NOMO-1 treated with dmso at 0.1 percent for 144 hours (cell line): ENCODE results near the gene SCN1B.
"Not testable (repeated sequence)": the region's sequence is repeated elsewhere in the genome, so short reads cannot be mapped to it uniquely, and the experiment has no call there.

Experiments
- DNase-seq: peaks from one replicate; lab custom pipeline; 2025; ENCODE audit not compliant: unreplicated experiment; lab: John Stamatoyannopoulos, UW

The SCN1B gene

GRCh38 chr19:35015954-35016351, 14.3 kb upstream of the SCN1B start:
- DNase-seq: no peak

- no peak for DNase-seq
These were observed 12.8 kb upstream of the SCN1B start for GRCh38 chr19:35017507-35017906.

- DNase-seq: no peak
These were observed 11.9 kb upstream of the SCN1B start for GRCh38 chr19:35018379-35018778.

- DNase-seq: no peak
These were observed 11.1 kb upstream of the SCN1B start for GRCh38 chr19:35019144-35019543.

- DNase-seq: no peak
These were observed 9.3 kb upstream of the SCN1B start for GRCh38 chr19:35021016-35021415.

- no peak for DNase-seq
These were observed 8.7 kb upstream of the SCN1B start for GRCh38 chr19:35021596-35021995.

- no peak for DNase-seq
These were observed 7.8 kb upstream of the SCN1B start for GRCh38 chr19:35022460-35022859.

- DNase-seq: no peak
These were observed 6.8 kb upstream of the SCN1B start for GRCh38 chr19:35023428-35023827.

GRCh38 chr19:35024095-35024494, 6.2 kb upstream of the SCN1B start:
- DNase-seq: no peak

GRCh38 chr19:35025969-35026368, 4.3 kb upstream of the SCN1B start:
- no peak for DNase-seq

- DNase-seq: no peak
These were observed 3.9 kb upstream of the SCN1B start for GRCh38 chr19:35026418-35026817.

GRCh38 chr19:35027009-35027408, 3.3 kb upstream of the SCN1B start:
- no peak for DNase-seq

- no peak for DNase-seq
These were observed 2.2 kb upstream of the SCN1B start for GRCh38 chr19:35027851-35028599.

- DNase-seq: not testable (repeated sequence)
These were observed 1.7 kb upstream of the SCN1B start for GRCh38 chr19:35028600-35028885.

- DNase-seq: not testable (repeated sequence)
These were observed 964 bp upstream of the SCN1B start for GRCh38 chr19:35029275-35029736.

- DNase-seq: no peak
These were observed 473 bp upstream of the SCN1B start for GRCh38 chr19:35029737-35030256.

GRCh38 chr19:35031072-35031881, 1.0 kb downstream of the SCN1B start:
- DNase-seq: no peak

- no peak for DNase-seq
These were observed 2.1 kb downstream of the SCN1B start for GRCh38 chr19:35032356-35032865.

GRCh38 chr19:35033067-35034004, 3.1 kb downstream of the SCN1B start:
- DNase-seq: no peak

- DNase-seq: no peak
These were observed 3.8 kb downstream of the SCN1B start for GRCh38 chr19:35034005-35034502.
